HT-29 (cell line): ENCODE data around the gene MRAS. TPM values are rescaled to one million over a fixed set of nuclear protein-coding genes. Genes with fewer than 3 reads are reported as not detected.

Experiments
- DNase-seq: peaks from one replicate; pipeline ENCODE4 v3.0.0-alpha.2; 2015; ENCODE audit warnings: low spot score
- total RNA-seq: library from RNA; depleted of rRNA; stranded (reverse); fragments of >200 nt; shearing (Covaris generic); gene quantifications from 2 replicates; pipeline ENCODE4 v1.2.3, GENCODE V29; 2014; rRNA removed

The MRAS gene
- 1.3 and 2.9 TPM in 2 replicates for total RNA-seq

DNA sequence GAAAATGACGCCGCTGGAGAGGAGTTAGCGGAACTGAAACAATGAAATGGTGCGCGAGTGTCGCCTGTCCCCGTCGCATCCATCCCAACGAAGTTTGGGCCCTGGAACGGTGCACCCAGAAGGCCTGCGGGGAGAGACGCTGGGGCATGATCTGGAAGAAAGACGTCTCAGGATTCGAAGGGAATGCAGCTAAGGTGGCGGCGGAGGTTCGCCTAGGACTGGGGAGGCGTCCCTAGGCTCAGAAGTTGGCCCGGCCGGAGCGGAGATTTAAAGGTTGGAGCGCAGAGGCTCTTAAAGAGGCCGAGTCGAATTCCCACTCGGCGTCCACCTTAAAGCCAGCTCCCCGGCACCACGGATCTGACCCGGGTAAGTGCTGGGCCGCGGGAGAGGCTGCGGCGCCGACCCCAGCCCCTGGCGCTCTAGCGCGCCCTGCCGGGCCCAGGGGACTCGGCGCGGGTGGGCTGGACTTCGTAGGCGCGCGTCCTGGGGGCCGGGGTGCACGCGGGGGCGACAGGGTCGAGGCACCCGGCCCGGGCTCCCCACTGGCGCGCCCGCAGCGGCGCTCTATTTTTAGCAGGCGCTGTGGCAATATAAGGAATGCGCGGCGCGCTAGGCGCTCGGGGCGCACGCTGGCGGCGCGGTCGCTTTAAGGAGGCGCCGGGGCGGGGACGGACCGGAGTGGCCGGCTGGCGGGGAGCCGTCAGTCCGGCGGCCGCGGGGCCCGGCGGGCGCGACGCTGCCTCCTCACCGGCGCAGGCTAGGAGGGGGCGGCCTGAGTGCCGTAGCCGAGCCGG lies at the start of gene MRAS:
MRAS (plus strand) TSS at position 620 of the 794 bp plus-strand sequence. CDS start 24,305 bp downstream, outside the sequence.
- DNase-seq, result peak; percentile 56

DNA sequence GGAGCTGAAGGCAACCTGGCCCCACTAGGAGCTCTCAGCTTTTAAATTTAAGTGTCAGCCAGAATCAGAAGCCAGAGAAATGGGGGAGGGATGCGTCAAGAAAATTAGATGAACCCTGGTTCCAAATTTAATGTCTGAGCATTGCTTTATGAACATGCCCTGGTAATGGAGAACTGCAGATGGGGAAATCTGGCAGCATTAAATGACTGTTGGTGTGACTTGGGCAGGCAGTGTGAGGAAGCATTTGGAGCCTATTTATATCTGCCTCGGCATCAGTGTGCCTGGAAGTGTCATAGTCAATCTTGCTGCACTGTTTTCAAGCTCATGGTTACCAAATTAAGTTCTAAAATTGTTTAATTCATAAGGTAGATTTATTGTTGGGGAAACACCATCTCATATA lies 47.7 kb upstream of the MRAS start:
- DNase-seq, result no peak

DNA sequence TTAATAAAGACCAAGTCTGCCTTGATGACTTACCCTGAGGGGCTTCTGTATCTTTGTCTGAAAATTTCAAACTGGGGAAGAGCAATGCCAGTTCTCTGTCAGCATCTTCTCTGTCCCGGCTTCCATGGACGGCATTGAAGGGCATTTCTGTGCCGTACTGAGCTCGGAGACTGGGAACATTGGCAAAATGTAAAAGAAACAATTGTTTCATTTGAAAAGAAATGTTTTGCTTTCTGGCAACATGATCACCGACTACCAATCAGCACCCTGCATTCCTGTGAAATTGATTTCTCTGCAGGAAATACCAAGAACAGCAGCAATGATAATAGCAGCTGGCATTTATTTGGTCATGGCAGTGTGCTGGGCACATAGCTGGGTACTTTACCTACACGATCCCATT lies 44.9 kb upstream of the MRAS start:
- no peak for DNase-seq

DNA sequence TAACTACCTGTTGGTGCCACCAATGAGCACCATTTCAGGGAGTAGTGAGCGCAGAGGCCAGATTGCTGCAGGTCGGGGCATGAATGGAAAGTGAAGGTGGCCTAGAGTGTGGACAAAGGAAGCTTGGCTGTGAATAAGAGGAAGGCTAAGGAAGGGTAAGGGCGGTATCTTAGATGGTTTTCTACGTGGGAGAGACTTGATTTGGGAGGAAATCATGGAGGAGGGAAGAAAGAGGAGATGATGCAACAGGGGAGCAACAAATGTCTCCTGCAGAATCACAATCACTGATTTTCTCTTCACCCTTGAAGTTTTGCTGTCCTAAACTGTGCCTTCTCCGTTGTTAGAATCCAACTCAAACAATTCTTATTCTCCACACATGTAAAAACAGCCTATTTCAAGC lies 40.5 kb upstream of the MRAS start:
- DNase-seq, result no peak

DNA sequence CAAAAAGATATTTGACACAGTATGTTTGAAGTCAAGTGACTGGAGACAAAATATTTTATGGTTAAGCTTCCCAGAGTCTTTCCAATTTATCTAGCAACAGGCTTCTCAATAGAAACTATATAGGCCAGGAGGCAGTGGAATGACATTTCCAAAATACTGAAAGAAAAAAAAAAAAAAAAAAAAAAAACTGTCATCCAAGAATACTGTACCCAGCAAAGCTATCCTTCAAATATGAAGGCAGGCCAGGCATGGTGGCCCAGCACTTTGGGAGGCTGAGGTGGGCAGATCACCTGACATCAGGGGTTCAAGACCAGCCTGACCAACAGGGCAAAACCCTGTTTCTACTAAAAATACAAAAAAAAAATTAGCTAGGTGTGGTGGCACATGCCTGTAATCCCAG lies 39.6 kb upstream of the MRAS start:
- no peak for DNase-seq

DNA sequence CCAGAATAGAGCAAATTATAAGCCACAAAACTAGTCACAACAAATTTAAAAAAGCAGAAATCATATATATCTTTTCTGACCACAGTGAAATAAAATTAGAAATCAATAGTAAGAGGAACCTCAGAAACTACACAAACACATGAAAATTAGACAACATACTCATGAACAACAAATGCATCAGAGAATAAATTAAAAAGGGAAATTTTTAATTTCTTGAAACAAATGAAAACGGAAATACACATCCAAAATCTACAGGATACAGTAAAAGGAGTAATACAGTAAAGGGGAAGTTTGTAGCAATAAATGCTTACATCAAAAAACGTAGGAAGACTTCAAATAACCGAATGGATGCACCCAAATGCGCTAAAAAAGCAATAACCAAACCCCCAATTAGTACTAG lies 37.9 kb upstream of the MRAS start:
- no peak for DNase-seq

DNA sequence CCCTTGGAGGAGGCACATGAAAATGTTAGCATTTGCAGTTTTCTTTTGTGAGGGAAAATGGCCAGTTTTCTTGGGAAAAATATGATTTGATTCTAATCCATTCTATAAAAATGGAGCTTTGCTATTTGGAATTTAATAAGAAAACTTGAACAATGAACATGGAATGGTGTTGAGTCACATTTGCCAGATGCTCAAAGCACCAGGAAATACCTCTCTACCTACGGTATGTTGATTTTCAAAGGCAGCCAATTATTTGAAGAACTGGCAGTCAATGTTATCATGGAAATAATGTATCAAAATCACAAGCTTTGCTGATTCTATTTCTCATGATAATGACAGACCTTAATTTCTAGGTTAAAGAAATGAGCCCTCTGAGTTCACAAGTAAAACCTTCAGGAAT lies 33.6 kb upstream of the MRAS start:
- no peak for DNase-seq

DNA sequence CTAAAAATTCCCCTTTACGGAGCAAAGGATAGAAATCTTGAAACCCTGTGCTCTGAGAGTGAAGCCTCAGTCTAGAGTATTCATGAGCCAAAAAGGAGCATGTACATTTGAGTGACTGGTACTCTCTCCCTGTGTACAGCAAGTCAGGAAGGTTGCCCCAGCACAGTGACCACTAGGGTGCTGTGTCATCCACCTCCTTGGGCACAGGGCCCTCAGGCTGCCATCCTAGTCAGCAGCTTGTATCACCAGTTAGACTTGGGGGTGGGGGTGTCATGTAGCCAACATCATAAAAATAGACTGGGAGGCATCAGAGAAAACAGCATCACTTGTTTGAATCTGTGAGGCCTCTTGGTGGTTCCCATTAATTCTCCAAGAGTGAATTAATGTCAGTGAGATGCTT lies 30.7 kb upstream of the MRAS start:
- DNase-seq, result no peak

DNA sequence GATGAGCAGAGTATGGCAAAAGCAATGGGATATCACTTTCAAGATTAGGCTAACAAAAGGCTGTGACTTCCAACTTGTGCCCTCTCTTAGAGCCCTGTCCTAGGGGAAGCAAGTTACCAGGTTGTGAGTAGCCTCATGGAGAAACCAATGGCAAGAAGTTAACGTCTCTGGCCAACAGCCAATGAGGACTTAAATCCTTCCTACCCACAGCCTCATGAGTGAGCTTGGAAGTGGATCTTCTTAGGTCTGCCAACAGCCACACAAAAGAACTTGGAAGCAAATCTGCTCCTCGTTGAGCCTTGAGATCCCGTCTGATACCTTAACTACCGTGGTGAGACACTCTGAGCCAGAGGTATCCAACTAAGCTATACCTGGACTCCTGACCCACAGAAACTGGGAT lies 24.4 kb upstream of the MRAS start:
- DNase-seq, result no peak

DNA sequence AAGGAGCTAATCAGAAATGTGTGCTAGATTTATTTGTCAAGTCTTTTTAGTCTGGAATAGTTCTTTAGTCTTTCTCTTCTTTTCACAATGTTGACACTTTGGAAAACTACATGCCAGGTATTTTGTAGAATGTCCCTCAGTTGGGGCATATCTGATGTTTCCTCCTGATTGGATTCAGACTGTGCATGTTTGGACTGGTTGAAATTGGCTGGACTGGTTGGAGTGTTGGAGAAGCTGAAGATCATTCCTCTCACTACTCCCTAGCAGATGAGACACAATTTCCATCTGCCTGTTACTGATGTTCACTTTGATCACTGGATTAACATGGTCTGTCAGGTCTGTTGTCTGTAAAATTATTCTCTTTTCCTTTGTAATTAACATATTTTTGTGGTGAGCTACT lies 22.4 kb upstream of the MRAS start:
- DNase-seq, result no peak

DNA sequence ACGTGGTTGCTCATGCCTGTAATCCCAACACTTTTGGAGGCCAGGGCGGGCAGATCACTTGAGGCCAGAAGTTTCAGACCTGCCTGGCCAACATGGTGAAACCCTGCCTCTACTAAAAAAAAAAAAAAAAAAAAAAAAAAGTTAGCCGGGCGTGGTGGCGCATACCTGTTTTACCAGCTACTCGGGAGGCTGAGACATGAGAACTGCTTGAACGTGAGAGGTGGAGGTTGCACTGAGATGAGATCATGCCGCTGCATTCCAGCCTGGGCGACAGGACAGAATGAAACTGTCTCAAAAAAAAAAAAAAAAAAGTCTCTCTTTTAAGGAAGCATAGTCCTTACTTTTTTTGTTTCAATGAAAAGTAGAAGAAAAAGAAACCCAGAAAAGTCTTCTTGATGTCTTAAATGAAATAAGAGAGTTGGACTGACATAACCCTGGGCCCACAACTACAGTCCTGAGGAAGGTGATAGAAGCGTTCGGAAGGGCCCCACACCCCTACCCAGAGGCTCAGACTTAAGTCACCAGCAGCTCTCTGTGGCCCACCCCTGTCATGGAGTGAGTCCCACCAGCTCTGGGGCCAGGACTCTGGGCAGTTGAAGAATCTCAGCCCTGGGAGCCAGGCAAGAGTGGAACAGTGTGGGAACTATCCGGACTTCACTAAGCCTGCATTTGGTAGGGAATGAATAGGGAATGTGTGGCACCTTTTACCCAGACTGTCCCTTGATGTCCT lies 21.3 kb upstream of the MRAS start:
- DNase-seq, result no peak

DNA sequence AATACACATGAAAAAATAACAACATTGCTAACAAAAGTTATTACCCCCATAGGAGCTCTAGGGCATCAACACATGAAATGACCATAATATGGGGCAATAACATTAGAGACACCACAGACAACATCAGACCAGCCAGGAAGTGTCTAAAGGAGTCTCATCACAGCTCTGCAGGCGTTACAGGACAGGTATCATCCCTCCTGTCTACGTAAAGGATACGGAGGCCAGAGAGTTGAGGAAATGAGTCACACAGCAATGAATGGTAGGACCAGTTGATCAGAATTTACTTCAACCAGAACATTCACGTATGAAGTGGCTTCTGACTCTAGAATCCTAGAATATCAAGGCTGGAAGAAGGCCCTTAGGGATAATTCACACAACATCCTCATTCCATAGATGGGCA lies 20.5 kb upstream of the MRAS start:
- DNase-seq, result no peak

DNA sequence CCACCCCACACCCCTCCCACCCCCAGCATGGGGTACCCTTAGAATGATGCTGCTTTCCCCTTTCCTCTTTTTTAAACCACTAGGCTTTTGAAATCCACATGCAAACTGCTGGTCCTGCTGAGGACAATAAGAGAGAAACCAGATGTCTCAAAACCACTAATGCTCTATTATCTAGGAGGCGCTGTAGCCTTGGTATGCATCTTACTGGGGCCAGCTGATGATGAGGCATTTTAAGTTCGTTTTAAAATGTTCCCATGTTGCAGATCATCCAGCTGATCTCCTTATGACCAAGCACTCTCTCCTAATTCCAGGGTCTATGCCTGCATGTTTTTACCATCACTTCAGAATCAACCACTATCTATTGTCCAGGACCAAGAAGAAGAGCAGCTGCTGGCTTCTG lies 20.0 kb upstream of the MRAS start:
- no peak for DNase-seq

DNA sequence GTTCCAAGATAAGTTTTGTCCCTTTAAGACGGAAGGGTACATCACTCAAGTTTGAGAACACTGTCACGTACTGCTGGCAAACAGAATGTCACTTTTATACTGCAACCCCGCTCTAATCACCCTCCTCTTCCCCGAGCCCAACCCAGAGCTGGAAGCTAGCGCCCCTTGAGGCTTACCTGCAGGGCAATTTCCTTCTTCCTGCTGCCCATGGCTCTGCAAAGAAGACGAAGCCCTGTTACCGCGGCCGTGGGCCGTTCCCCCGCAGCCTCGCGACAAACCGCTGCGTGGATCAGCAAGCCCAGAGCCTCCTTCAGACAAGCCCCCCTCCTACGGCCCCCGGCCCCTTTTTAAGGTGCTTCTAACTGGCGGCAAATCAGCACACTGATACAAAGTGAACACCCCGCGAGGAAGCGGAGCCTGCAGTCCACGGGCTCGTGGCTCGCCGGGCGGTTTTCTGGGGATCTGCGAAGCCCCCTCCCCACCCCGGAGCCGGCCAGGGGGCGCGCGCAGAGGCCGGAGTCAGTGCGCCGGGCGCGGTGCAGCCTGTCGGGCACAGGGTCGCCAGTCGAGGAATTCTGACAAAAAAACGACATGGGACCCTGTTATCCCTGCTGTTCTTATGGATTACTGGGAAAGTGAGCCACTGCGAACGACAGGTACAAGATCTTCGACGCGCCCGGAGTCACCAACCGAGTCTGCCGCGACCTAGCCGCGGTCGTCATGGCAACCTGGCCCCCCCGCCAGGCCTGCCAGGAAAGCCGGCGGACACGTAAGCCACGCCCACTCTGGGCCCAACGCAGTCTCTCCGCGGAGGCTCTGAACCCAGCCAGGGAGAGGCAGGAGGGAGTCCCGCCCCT lies 19.0 kb upstream of the MRAS start, which contains the start of gene NME9:
NME9 (minus strand) TSS at position 725 of the 857 bp plus-strand sequence; CDS start at position 209, 516 bp downstream.
- peak; percentile 66 for DNase-seq

DNA sequence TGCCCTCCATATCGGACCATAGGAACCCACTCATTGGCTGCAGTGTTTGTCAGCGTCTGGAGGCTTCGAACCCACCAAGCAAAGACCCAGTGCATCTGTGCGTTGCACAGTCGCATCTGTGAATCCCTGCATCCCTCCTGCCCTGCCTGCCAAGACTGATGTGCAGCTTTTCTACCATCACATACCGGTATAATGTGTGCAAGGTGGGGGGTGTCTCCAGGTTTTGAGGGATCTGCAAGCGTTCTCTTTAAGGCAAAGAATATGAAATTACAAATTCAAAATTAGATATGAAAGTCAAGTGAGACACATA lies 18.4 kb upstream of the MRAS start:
- no peak for DNase-seq

DNA sequence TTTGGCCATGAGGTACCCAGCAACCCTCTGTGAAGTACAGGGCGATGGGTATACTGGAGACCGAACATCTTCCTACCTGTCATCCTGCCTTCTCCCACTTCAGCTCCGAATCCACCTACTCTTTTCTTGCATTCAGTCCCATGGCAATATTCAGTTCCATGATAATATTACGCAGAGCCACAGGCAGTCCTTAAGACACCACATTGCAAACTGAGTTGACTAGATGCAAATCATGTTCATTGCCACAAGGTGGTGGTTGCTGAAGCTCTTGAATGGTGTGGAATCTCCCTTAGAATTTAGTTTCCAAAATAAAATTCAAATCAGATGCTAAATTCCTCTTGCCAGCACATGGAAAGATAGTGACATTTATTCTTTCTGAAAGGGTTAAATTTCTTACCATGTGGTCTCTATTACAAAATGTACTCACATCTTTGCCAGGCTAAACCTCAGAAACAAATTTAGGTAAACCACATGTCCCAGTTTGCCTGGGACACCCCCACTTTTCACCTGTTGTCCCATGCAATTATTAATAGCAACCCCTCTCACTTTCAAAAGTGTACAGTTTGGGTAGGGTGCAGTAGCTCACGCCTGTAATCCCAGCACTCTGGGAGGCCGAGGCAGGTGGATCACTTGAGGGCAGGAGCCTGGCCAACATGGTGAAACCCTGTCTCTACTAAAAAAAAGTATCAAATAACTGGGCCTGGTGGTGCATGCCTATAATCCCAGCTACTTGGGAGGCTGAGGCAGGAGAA lies 17.1 kb upstream of the MRAS start:
- no peak for DNase-seq

DNA sequence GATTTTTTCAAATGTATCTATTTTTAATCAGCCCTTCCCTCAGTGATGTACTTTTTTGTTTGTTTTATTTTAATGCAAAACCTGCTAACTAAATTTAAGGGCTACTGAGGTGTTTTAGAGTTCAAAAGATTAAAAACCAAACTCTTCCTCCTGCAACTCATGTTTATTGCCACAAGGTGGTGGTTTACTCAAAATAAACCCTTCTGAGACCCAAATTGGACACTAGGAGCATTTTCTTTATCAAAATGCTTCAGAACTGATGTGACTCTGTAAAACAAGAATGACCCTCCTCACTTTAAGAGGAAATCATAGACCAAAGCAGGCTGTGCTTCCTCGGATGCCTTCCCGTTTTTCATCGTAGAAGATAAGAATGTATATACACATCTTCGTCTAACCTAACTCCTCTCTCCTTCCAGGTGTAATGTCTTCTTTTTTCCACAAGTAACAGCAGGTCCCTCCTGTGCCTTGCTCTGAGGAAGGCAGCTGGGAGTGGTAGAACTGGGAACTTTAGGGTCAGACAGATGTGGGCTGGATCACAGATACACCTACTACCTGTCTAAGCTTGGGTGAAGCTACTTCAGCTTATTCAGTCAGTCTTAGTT lies 15.8 kb upstream of the MRAS start:
- DNase-seq, result peak; percentile 46

DNA sequence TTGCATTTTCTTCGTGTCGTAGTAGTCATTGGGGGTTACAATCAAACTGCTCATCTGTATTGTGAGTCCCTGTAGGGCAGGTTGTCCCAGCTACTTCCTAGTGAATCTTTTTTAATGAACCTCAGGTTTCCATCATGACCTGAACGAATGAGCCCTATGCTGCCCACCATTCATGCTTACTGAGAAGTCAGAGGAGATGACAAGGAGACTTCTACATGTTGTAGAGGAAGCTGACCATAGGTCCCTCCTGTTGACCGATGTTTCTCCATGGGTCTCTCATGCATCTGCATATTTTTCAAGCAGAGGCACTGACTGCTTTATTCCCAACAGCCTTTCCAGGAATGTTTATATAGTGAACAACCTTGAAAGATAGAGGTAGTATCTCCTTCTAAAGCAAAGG lies 13.8 kb upstream of the MRAS start:
- no peak for DNase-seq

DNA sequence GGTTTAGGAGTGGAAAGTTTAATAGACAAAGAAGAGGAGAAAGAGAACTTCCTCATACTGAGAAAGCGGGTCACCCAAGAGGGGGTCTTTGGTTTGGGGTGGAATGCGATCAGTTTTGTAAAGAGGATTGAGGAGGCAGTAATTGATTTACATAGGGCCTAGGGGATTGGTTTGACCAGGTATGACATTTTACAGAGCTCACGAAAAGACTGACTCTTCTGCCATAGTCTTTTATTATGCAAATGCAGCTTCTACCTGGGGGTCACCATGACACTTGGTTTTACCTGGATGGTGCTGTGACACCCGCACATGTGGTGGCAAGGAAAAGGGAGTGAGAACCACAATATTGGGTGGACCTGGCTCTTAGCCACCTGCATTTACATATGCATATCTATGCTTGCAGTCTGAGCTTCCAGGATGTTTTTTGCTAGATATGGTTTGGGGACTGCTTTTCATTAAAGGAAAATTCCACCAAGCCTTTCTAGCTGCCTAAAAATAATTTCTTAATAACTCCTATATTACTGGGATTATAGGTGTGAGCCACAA lies 11.9 kb upstream of the MRAS start:
- DNase-seq, result no peak

DNA sequence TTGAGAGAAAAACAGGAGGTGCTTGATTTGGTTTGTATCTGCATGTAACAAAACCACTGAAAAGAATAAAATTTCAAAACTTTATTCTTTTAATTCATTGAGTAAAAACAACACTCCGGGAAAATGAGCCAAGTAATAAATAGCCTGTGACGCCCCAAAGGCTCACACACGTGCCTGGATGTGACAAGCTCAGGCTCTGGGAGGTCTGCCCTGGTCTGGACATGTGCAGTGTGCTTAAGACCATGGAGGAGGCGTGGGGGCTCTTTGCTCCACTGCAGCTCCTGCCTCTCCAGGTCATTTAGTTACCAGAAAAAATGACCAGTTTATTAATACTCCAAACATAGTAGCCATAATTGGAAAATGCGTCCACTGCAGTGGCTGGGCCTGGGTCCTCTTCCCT lies 10.1 kb upstream of the MRAS start:
- DNase-seq, result no peak

DNA sequence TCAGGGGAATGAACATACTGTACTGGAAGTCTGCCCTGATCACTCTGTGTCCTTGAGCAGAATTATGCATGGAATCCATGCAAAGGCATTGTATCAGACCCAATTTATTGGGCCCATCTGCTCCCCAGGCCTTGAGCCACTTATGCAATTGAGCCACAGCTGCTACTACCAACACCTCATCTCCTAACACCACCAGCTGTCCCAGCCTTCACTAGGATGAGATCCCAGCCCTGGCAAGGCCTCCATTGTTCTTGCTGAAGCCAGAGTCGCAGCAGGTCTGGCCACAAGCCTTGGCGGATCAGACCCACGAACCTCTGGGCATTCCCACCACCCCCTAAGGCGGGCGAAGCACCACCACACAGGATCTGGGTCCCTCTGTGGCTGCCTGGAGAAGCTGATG lies 9.6 kb upstream of the MRAS start:
- no peak for DNase-seq
